GM21576 (cell line): Measurements from ENCODE around the gene KRT13.

ENCODE experiments used
- ATAC-seq: cut with Tn5 transposase; IDR thresholded peaks from one replicate; pipeline ENCODE4 v1.9.1; 2021; ENCODE audit warnings: mild to moderate bottlenecking, moderate library complexity; ENCODE audit not compliant: unreplicated experiment

Gene KRT13

DNA sequence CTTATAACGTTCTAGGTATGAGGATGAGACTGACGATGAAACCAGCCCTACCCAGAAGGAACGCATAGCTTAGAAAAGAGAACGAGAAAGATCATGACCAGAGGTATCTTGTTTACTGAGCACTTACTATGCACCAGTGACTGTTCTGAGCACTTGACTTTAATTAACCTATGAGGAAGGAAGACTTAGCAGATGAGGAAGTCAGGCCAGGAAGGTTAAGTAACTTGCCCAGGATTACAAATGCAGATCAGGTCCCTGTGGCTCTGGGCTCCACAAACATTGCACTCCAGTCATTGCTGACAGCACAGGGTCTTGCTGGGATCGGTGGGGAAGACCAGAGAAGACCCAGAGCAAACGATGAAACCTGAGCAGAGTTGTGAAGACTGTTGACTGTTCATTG is 7.1 kb downstream of the KRT13 start:
- ATAC-seq = no peak

DNA sequence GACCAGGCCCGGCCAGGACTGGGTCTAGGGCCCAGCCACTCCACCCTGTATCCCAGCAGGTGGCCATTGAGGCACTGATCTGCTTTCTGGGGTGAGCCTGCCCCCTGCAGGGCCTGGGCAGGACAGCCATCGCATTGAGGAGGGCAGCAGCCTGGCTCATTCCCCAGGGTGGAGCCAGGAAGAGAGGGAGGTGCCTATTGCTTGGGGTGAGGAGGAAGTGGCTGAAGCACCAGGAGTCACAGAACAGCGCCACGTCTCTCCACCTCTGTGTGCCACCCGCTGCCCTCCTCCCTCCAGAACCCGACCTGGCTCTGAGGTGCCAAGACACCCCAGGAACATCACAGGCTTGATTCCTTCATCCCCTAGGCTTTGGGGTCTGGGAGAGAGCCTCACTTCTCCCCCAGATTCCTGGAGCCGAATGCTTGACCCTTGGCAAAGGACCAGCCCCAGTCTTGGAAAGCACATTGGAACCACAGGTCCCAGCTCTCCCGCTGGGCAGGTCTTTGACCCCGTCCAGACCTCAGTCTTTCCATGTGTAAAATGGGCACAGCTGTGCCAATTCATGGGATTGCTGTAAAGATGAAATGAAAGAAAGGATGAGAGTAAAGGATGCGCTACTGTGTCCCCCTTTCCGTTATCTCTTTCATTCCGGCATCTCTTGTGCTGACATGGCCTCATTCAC is 8.5 kb downstream of the KRT13 start:
- peak; percentile 80 for ATAC-seq

DNA sequence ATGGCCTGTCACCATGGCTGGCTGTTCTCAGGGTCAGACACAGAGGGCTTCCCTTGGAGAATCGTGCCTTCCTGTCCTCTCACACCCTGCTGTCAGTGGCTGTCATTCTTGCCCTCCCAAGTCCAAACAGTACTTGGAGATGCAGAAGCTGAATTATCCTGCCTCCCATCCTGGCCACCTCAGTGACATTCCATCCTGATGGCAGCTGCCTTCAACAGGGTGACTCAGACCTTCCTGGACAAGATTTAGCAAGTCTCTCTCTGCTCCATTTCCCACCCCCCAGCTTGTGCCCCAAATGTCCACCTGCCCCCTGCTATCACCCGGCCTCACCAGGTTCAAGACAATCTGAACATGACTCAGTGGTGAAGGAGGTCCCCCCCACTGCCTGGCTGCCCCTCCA is 10.9 kb downstream of the KRT13 start:
- no peak for ATAC-seq

DNA sequence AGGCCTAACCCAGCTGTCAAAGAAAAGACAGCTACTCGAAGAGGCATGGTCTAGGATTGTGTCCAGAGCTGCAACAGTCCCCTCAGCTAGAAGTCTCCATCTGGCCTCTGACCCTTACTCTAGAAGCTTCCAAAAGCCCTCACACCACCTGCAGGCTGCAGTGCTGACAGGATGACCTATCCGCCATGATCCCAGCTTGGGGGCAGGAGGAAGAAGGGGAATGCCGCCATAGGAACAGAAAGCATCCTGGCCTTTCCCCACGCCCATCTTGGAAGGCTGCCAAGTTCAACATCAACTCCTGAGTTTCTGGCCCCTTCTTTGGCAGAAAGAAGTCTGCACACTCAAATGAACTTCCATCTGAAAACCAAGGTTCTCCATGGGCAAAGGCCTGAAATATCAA is 12.6 kb downstream of the KRT13 start:
- no peak for ATAC-seq

DNA sequence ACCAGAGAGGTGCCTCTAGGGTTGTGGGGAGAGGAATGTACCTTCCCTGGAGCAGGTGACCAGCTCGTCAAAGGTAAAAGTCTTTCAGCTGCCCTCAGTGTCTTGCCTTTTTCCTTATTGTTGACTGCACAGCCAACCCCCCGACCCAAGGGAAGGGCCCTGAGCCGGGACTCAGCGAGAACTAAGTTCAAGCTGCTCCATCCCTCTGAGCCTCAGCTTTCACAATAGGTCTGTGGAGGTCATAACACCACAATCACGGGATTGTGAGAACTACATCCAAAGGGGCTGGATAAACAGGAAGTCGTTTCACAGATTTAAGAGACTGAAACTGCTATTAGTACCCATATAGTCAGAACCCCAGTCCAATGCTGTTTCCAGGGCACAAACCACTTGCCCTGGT is 13.1 kb downstream of the KRT13 start:
- no peak for ATAC-seq

DNA sequence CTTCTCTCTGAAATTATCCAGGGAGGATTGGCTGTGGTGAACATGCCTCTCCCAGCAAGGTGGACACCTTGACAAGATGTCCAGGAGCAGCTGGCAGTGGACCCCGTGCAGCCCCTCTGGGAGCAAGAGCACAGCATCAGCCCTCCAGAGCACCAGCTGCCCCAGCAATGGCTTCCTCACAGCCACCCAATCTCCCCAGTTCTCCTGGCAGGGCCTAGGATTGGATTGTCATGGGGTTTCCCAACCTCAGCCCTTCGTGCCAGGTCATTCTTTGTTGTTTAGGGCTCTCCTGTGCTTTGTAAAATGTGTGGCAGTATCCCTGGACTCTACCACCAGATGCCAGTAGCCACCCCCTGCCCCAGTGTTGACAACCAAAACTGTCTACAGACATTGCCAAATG is 13.9 kb downstream of the KRT13 start:
- ATAC-seq = no peak

DNA sequence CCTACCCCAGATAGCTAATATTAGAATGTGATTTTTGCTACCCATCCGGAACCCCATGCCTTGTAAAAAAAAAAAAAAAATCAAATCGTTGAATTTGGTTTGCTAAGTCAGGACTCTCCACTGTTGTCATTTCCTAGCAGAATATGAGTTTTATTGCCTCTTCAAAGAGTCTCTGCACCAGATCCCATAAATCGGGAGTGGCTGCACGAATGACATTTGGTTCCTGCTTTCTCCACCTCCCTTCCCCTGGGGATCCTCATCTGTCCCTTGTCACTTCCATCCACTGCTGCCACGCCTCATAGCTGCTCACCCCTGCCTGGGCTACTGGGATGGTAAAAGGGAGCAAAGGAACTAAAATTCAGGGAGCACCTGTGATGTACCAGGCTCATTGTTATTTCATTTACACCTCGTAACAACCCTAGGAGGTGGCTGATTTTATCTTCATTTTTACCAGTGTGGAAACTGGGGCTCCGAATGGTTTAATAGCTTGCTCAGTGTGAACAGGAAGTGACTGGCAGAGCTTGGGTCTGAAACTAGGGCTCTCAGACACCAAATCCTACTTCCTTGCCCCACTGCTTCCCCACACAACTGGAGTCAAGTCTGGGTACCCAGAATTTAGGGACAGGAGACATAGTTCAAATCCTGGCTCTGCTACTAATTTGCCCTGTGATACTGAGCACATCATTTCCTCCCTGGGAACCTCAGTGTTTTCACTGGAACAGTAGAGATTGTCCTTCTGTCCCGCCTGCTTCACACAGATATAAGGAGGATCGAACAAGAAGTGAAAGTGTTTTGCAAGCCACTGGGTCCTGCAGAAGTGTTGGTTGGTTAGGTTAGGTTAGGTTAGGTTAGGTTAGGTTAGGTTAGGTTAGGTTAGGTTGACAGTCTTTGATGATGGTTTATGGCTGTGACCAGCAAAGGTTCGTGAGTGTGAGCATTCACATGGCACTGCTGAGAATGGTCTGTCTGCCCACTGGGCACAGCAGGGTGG is 15.1 kb downstream of the KRT13 start:
- no peak for ATAC-seq

DNA sequence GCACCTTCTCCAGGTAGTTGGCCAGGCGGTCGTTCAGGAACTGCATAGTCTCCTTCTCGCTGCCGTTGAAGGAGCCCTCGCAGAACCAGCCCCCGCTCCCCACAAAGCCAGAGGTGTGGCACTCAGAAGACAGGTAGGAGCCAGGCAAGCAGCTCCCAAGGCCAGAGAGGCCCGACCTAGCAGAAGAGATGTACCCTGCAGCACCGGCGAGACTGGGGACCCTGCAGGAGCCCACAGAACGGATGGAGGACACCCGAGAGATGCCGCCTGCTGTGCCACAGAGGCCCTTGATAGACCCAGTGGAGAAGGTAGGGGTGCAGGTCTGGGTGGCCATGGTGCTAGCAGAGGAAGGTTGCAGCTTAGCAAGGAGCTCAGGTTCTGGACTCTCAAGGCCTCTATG is 15.9 kb downstream of the KRT13 start, which contains the start of gene KRT36:
TSS of gene KRT36 (minus strand) at position 380 of the 400 bp plus-strand sequence. CDS start at position 334, 46 bp downstream.
- no peak for ATAC-seq

DNA sequence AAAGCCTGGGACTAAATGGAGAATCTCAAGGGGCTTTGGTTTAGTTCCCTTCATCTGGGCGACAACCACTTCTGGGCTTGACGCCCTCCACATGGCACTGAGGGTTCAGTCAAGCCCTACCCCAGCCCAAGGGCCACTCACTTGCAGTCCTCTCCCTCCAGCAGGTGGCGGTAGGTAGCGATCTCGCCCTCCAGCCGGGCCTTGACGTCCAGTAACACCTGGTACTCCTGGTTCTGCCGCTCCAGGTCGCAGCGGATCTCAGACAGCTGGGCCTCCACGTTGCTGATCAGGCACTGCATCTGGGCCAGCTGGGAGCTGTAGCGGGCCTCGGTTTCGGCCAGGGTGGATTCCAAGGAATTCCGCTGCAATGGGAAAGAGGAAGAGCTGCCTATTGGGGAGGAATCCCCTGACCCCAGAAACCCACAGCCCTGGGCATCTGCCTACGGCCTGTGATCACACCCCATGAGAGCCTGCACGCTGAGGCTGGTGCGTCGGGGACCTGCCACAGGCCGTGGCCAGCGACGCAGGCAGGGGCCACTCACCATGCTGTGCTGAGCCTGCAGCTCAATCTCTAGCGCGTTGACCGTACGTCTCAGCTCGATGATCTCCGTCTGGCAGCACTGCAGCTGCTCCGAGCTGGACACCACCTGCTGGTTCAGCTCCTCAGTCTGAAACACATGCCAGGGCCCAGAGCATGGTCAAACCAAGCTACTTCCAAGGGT is 18.4 kb downstream of the KRT13 start:
- ATAC-seq = no peak

DNA sequence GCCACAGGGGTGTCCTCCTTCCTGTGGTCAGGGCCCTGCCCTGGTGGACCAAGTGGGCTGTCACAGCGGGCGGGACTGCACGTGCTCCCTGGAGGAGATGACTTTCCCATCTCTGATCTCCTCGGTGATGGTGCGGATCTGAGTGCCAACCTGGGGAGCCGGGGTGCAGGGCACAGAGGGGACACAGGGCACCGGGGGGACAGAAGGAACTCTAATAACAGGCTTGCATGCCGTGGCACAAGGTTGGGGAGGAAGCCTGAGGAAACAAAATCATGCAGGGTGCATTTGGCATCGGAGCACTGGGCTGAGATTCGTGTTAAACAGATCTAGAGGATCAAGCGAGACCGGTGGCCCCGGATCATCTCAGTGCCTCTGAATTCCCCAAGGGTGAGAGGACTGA is 19.1 kb downstream of the KRT13 start:
- ATAC-seq = no peak

DNA sequence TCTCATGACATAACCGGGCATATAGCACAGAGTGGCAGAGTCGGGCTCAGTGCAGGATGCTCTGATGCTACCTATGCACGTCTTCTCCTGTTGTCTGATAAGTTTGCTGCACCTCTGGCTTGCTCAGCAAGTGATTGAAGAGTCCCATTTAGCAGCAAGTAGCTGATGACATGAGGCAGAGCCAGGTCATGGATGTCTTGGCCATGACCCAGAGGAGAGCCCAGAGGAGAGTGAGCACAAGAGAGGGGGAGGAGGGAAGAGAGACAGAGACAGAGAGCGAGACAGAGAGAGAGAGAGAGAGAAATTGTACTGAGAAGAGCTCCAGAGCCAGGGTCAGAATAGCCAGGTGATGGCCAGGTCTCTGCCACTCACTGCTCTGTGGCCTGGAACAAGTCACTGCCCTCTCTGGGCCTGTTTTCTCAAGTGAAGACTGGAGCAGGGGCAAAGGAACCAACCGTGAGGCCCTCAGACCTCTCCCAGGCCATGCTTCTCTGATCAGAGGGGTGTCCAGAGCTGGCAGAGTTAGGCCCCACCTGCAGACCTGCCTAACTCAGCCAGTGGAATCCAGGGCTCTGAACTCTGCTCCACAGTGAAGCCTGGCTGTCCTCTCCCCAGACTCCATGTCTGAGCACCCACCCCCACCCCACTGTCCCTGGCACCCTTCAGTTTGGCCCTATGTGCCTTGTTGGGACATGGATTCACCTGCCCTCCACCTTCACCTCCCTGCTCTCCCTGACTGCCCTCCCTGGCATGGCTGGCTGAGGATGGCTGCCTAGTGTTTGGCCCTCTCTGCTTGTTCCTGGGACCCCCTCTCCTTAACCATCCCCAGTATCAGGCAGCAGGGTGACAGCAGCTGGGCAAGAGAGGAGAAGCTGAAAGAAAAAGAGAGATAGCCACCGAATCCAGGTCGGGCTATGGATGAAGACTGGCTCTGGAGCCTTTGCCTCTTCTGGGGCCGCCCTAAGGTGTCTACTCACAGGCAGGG is 20.2 kb downstream of the KRT13 start:
- no peak for ATAC-seq

DNA sequence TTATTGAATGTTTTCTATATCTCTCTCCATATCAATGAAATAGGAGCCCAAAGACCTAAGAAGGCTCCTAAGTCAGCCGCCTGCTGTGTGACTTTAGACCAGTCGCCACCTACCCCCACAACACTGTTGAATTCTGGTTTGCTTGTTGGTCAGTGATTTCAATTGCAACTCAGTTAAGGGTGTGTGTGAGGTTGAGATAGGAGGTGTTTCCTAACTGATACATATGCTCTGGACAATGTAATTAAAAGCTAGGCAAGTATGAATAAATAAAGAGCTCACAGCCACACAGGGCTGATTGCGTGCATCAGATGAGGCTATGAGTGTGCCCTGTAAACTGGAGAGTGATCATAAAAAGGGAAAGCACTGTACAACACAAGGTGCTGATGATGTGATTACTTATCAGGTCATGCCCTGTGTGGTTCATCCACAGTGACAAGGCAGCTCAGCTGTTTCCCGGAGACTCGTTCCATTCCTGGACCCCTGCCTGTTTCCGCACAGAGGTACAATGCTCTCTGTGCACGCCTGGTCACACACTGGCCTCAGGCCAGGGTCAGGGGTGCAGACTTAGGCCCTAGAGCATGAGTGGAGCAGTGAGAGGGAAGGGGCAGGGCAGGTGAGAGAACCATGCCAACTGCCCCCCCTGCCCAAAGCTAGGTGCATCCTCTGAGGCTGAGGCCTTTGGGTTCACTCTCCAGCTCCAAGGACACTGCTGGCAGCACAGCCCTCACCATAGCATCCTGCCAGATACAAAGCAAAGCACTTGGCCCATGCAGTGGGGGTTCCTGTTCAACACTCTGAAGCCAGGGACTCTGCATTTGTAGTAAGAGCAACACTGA is 21.2 kb downstream of the KRT13 start:
- no peak for ATAC-seq

DNA sequence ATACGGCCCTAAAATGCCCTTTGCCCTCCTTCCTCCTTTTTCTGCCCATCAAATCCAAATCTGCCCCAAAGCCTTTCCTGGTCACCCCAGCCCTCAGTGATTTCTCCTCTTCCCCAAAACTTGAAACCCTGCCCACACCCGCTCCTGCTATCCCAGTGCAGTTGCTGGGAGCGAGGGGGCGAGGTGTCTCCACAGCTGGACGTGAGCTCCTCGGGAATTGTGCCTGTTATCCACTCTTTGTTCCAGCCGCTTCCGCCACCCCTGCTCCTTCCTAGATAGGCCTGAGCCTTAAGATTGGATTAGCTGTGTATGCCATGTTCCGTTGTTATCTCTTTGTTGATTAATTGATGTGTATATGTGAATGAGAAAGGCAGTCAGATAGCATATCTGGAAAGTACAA is 21.9 kb downstream of the KRT13 start:
- no peak for ATAC-seq

DNA sequence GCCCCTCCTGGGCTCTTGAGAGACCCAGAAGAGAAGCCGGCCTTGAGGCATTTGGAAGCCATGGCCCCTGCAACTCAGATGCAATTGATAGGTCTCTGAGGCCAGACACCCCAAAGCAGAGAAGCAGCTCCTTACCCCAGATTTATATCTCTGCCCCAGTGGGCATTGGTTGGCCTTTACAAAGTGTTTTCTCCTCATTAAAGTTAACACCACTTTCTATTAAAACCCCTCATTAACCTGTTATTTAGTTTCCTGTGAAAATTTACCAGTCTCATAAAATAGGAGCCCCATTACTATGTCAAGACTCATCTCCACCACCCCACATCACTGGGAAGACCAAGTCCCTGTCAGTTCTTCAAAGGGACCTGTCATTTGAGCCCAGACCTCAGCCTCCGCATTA is 24.4 kb downstream of the KRT13 start, which contains the start of gene KRT35:
TSS of gene KRT35 (minus strand) at position 116 of the 400 bp plus-strand sequence. CDS start at position 62, 54 bp downstream.
- no peak for ATAC-seq

DNA sequence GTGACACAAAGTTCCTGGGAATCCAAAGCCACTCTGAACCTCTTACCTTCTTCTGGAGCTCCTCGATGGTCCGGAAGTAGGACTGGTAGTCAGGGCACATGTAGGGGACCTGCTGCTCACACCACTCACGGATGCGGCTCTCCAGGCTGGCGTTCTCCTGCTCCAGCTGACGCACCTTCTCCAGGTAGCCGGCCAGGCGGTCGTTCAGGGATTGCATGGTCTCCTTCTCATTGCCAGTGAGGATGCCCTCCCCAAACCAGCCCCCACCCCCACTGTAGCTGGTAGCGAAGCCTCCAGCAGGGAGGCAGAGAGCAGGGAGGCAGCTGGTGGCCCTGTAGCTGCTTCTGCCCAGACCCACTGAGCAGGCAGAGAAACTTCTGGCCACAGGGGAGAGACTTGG is 24.8 kb downstream of the KRT13 start:
- ATAC-seq = no peak

DNA sequence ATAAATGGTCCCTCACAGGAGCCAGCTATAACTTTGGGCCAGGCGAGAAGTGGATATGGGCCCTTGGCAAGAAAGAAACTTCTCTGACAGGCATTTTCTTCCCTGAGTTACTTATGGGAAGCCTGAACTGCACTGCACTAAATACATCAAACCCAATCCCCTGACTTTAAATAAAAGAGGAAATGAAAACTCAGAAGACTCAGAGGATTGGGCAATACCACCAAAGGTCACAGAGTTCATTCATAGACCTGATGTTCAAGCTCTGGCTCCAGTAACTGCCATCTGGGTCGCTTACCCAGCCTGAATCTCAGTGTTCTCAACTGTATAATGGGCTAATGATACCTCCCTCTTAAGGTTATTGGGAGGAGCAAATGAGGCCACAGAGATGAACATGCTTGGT is 25.3 kb downstream of the KRT13 start:
- ATAC-seq = no peak

DNA sequence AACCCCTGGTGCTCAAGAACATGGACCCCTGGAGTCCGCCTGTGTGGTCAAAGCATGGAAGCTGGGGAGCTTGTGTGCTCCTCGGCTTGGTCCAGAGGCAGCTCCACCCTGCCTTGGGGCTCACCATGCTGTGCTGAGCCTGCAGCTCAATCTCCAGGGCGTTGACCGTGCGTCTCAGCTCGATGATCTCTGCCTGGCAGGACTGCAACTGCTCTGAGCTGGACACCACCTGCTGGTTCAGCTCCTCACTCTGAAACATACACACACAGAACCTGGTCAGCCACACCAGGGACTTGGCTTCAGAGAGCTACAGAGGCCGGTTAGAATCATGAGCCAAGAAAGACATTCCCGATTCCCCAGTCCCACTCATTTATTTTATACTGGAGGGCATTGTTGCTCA is 27.2 kb downstream of the KRT13 start:
- ATAC-seq = no peak

DNA sequence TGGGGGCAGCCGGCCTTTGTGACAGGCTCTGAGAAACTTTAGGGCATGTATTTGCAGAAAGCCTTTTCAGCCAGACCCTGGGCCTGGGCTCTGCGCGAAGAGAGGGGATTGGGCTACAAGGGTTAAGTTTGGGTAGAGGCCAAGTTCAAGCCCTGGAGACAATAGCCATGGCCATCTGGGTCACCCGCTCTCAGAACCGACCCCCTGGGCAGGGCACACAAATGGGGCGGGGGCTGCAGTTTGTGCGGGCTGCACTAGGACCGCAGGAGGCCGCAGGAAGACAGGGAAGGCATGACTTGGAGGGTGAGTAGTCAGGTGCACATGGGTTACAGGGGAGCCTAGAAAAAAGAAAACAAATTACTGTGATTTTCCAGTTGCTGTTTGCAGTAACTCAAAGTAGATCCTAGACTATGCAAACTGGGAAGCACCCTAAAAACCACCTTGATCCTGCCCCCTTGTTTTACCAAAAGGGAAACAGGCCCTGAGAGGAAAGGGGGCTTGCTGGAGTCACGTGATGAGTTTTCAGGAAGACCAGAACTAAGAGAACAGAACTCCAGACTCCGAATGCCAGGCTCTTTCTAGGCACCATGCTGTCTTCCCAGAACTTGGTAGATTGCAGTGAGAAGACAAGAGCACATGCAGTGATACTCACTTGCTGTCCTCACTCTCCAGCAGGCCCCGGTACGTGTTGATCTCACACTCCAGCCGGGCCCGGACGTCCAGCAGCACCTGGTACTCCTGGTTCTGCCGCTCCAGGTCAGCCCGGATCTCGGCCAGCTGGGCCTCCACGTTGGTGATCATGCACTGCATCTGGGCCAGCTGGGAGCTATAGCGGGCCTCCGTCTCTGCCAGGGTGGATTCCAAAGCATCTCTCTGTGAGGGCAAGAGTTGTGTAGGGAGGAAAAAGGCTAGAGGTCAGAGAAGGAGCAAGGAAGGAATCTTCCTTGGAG is 28.3 kb downstream of the KRT13 start:
- no peak for ATAC-seq
